H9 (cell line): Measurements from ENCODE around the gene RAB27A. TPM values are rescaled to one million over a fixed set of nuclear protein-coding genes. Genes with fewer than 3 reads are reported as not detected.

Experiments
- DNase-seq: peaks from one replicate; pipeline ENCODE4 v3.0.0-alpha.2; 2017
- H2AFZ ChIP-seq: one replicate; pipeline ENCODE4 v1.6.1; 2013; ENCODE audit warnings: mild to moderate bottlenecking, low read length, control low read depth, moderate library complexity
- H2AK5ac ChIP-seq: 2 replicates; pipeline ENCODE4 v1.6.1; 2013; ENCODE audit warnings: low read length, control low read depth, mixed read lengths; ENCODE audit not compliant: insufficient read length
- H2BK120ac ChIP-seq: one replicate; pipeline ENCODE4 v1.6.1; 2013; ENCODE audit warnings: low read depth, mild to moderate bottlenecking, low read length, control low read depth, inconsistent platforms; ENCODE audit not compliant: poor library complexity, severe bottlenecking
- H2BK12ac ChIP-seq: 2 replicates; pipeline ENCODE4 v1.6.1; 2013; ENCODE audit warnings: low read length, control low read depth, mixed read lengths, low read depth; ENCODE audit not compliant: insufficient read length
- H2BK15ac ChIP-seq: 2 replicates; pipeline ENCODE4 v1.6.1; 2013; ENCODE audit warnings: low read depth, low read length, control low read depth
- H2BK20ac ChIP-seq: one replicate; pipeline ENCODE4 v1.6.1; 2013; ENCODE audit warnings: low read depth, mild to moderate bottlenecking, low read length, control low read depth, inconsistent platforms; ENCODE audit not compliant: poor library complexity, severe bottlenecking
- H2BK5ac ChIP-seq: 2 replicates; pipeline ENCODE4 v1.6.1; 2013; ENCODE audit warnings: low read length, control low read depth, mixed read lengths; ENCODE audit not compliant: insufficient read length
- H3K14ac ChIP-seq: 2 replicates; pipeline ENCODE4 v1.6.1; 2013; ENCODE audit warnings: low read length, control low read depth; ENCODE audit not compliant: insufficient read depth
- H3K18ac ChIP-seq: 2 replicates; pipeline ENCODE4 v1.6.1; 2013; ENCODE audit warnings: low read depth, mild to moderate bottlenecking, mixed read lengths, low read length, control low read depth; ENCODE audit not compliant: insufficient read length
- H3K23ac ChIP-seq: 2 replicates; pipeline ENCODE4 v1.6.1; 2013; ENCODE audit warnings: low read length, control low read depth, mixed read lengths, low read depth; ENCODE audit not compliant: insufficient read length
- H3K23me2 ChIP-seq: 2 replicates; pipeline ENCODE4 v1.6.1; 2013; ENCODE audit warnings: low read depth, mild to moderate bottlenecking, mixed read lengths, low read length, control low read depth; ENCODE audit not compliant: insufficient read length, poor library complexity, severe bottlenecking
- H3K27ac ChIP-seq: 2 replicates; pipeline ENCODE4 v1.5.1; 2013; ENCODE audit warnings: low read length, control low read depth, mixed read lengths, low read depth; ENCODE audit not compliant: insufficient read length
- H3K27me3 ChIP-seq: 2 replicates; pipeline ENCODE4 v1.6.1; 2013; ENCODE audit warnings: low read length, control low read depth, inconsistent platforms; ENCODE audit not compliant: insufficient read depth
- H3K4ac ChIP-seq: 2 replicates; pipeline ENCODE4 v1.6.1; 2013; ENCODE audit warnings: low read depth, mild to moderate bottlenecking, control low read depth, inconsistent platforms, low read length, moderate library complexity
- H3K4me1 ChIP-seq: 2 replicates; pipeline ENCODE4 v1.6.1; 2013; ENCODE audit warnings: low read length, control low read depth, inconsistent platforms; ENCODE audit not compliant: insufficient read depth
- H3K4me2 ChIP-seq: 2 replicates; pipeline ENCODE4 v1.6.1; 2013; ENCODE audit warnings: low read length, control low read depth, mixed read lengths; ENCODE audit not compliant: insufficient read length, insufficient read depth
- H3K56ac ChIP-seq: 2 replicates; pipeline ENCODE4 v1.6.1; 2013; ENCODE audit warnings: low read depth, mild to moderate bottlenecking, mixed read lengths, low read length, control low read depth; ENCODE audit not compliant: insufficient read length
- H3K79me1 ChIP-seq: 2 replicates; pipeline ENCODE4 v1.6.1; 2013; ENCODE audit warnings: low read depth, mild to moderate bottlenecking, moderate library complexity, low read length, control low read depth, inconsistent platforms; ENCODE audit not compliant: insufficient read depth, poor library complexity, severe bottlenecking
- H3K79me2 ChIP-seq: 2 replicates; pipeline ENCODE4 v1.6.1; 2013; ENCODE audit warnings: low read length, control low read depth, inconsistent platforms; ENCODE audit not compliant: insufficient read depth
- H3K9ac ChIP-seq: 2 replicates; pipeline ENCODE4 v1.6.1; 2013; ENCODE audit warnings: low read length, control low read depth, mixed read lengths; ENCODE audit not compliant: insufficient read length; ENCODE audit errors: extremely low read depth
- H3K9me3 ChIP-seq: one replicate; pipeline ENCODE4 v1.6.1; 2013; ENCODE audit warnings: low read depth, low read length, inconsistent platforms; ENCODE audit not compliant: control insufficient read depth
- H3T11ph ChIP-seq: one replicate; pipeline ENCODE4 v1.6.1; 2013; ENCODE audit warnings: mild to moderate bottlenecking, low read length, control low read depth, inconsistent platforms
- H4K20me1 ChIP-seq: one replicate; pipeline ENCODE4 v1.6.1; 2013; ENCODE audit not compliant: control insufficient read depth, insufficient read length, insufficient read depth
- H4K5ac ChIP-seq: 2 replicates; pipeline ENCODE4 v1.6.1; 2013; ENCODE audit warnings: low read depth, mild to moderate bottlenecking, mixed read lengths, low read length, control low read depth; ENCODE audit not compliant: insufficient read length
- H4K8ac ChIP-seq: replicated peaks from 2 replicates; pipeline ENCODE4 v1.6.1; 2013; ENCODE audit warnings: low read length, control low read depth, mixed read lengths, low read depth; ENCODE audit not compliant: insufficient read length
- H4K91ac ChIP-seq: 2 replicates; pipeline ENCODE4 v1.6.1; 2013; ENCODE audit warnings: low read depth, mild to moderate bottlenecking, moderate library complexity, mixed read lengths, low read length, control low read depth; ENCODE audit not compliant: insufficient read length
- H3K27ac Mint-ChIP-seq, 3 experiments: 2 replicates in 2 of 3; 3 replicates in 1 of 3; pipeline ENCODE4 v1.8.0; 2020 to 2021; ENCODE audit warnings: mixed read lengths in 3 of 3, mild to moderate bottlenecking in 1 of 3, moderate library complexity in 1 of 3
- H3K27me3 Mint-ChIP-seq: 2 replicates; pipeline ENCODE4 v1.8.0; 2021; ENCODE audit warnings: low read depth, mild to moderate bottlenecking, moderate library complexity, mixed read lengths
- H3K36me3 Mint-ChIP-seq, 3 experiments: 2 replicates in 2 of 3; 3 replicates in 1 of 3; pipeline ENCODE4 v1.8.0; 2020 to 2021; ENCODE audit warnings: low read depth in 3 of 3, mixed read lengths in 3 of 3; ENCODE audit not compliant: insufficient read depth in 1 of 3
- H3K4me1 Mint-ChIP-seq, 2 experiments: 2 replicates each; pipeline ENCODE4 v1.8.0; 2020; ENCODE audit warnings: mixed read lengths in 2 of 2
- H3K4me3 Mint-ChIP-seq, 2 experiments: 2 replicates in 1 of 2; 3 replicates in 1 of 2; pipeline ENCODE4 v1.8.0; 2020 to 2021; ENCODE audit warnings: mild to moderate bottlenecking in 2 of 2, mixed read lengths in 2 of 2, moderate library complexity in 1 of 2
- H3K9me3 Mint-ChIP-seq, 2 experiments: 2 replicates in 1 of 2; 3 replicates in 1 of 2; pipeline ENCODE4 v1.8.0; 2020; ENCODE audit warnings: mild to moderate bottlenecking in 2 of 2, mixed read lengths in 2 of 2, moderate library complexity in 1 of 2
- CTCF ChIP-seq: fragments of 200-600 bp; sonication (generic); conservative IDR thresholded peaks from 3 replicates; pipeline ENCODE4 v1.8.0; 2021; ENCODE audit warnings: antibody characterized with exemption, mild to moderate bottlenecking
- WGBS: extraction: QIAGEN DNeasy Blood & Tissue Kit; methylation state at CpG from one replicate; pipeline ENCODE4 v1.1.7; 2013; ENCODE audit warnings: missing lambda C conversion rate, low lambda C conversion rate, mixed read lengths; ENCODE audit not compliant: insufficient read length; ENCODE audit errors: extremely low coverage; 5-methylcytosine and 5-hydroxymethylcytosine counted together
- total RNA-seq: library from RNA; stranded (reverse); gene quantifications from 2 replicates; pipeline ENCODE4 v1.2.1, GENCODE V29; 2021

Gene RAB27A
- total RNA-seq, 1 experiment from 2014 or later: 6.8 TPM

- Mint-ChIP-seq H3K27me3 (no peaks in the 10 kb centered on the region; the same call in 1 of the 2 replicates), H3K9me3 (no peaks in the 10 kb centered on the region), H3K4me3 (no peak overlapping the region), H3K4me1 (no peaks in the 10 kb centered on the region), H3K27ac (peak overlapping the region in 1 of 3 experiments; percentile 53; a peak in 1 of 7 replicates), H3K36me3 (no peaks in the 10 kb centered on the region)
- Histone ChIP-seq H3K56ac (no peak overlapping the region), H3K27ac (no peak overlapping the region), H2AK5ac (no peak overlapping the region), H3K23ac (no peak overlapping the region), H4K91ac (no peak overlapping the region), H3K79me2 (no peaks in the 10 kb centered on the region), H2BK20ac (no peak overlapping the region), H3K4ac (no peak overlapping the region), H4K8ac (no peak overlapping the region), H3K9me3 (no peaks in the 10 kb centered on the region), H2BK120ac (no peak overlapping the region), H2BK15ac (no peak overlapping the region), H2BK12ac (no peak overlapping the region), H2AFZ (no peak overlapping the region), H3T11ph (no peak overlapping the region), H3K18ac (no peak overlapping the region), H3K4me2 (no peak overlapping the region), H2BK5ac (no peak overlapping the region), H3K27me3 (no peaks in the 10 kb centered on the region), H3K79me1 (no peaks in the 10 kb centered on the region), H3K14ac (no peak overlapping the region), H3K4me1 (no peaks in the 10 kb centered on the region), H3K9ac (no peak overlapping the region), H3K23me2 (no peaks in the 10 kb centered on the region), H4K20me1 (no peaks in the 10 kb centered on the region), H4K5ac (no peak overlapping the region)
- WGBS: no CpG with 5 or more reads among the region's 10 CpGs
- TF ChIP-seq CTCF: no peak
- DNase-seq: no peak
These were observed 22.0 kb downstream of the RAB27A start for GRCh38 chr15:55267401-55268175.
